Left ventricle myocardium inferior (tissue), 1 donor: ENCODE measurements around the gene ADGRA3. TPM values are rescaled to one million over a fixed set of nuclear protein-coding genes. Genes with fewer than 3 reads are reported as not detected.

Source experiments
- DNase-seq: peaks from one replicate; pipeline ENCODE4 v3.0.0-alpha.2; 2020
- H3K27ac ChIP-seq: fragments of 200-600 bp; replicated peaks from 2 replicates; pipeline ENCODE4 v1.8.0; 2021
- H3K27me3 ChIP-seq: fragments of 200-600 bp; 2 replicates; pipeline ENCODE4 v1.8.0; 2021; ENCODE audit warnings: low read depth
- H3K36me3 ChIP-seq: fragments of 200-600 bp; 2 replicates; pipeline ENCODE4 v1.8.0; 2021
- H3K4me1 ChIP-seq: fragments of 200-600 bp; 2 replicates; pipeline ENCODE4 v1.8.0; 2021
- H3K4me3 ChIP-seq: fragments of 200-600 bp; 2 replicates; pipeline ENCODE4 v1.8.0; 2021; ENCODE audit warnings: mild to moderate bottlenecking, moderate library complexity
- H3K9me3 ChIP-seq: fragments of 200-600 bp; replicated peaks from 2 replicates; pipeline ENCODE4 v1.8.0; 2021
- intact Hi-C: fragments of 100-400 bp; cut with micrococcal nuclease; formaldehyde crosslinking; loops from one replicate; pipeline ENCODE4 v1.11.0; 2022
- total RNA-seq: library from RNA; stranded (reverse); fragmentation: NEBNext Ultra II Directional; extraction: Animal tissue kit (Norgen Biotek cat#: 25700); gene quantifications from one replicate; pipeline ENCODE4 v1.2.1, GENCODE V29; 2021
- TF ChIP-seq, protein P1 (sequence below): fragments of 200-600 bp; IDR thresholded peaks from 2 replicates; pipeline ENCODE4 v1.8.0; 2021; ENCODE audit warnings: antibody characterized with exemption, mild to moderate bottlenecking, borderline replicate concordance
- donor health status: DM: no; HTN: yes; CAD: no; lungs with severe emphysema.

ADGRA3 gene
- total RNA-seq, 1 donor from 2014 or later, result 26.9 TPM

DNA sequence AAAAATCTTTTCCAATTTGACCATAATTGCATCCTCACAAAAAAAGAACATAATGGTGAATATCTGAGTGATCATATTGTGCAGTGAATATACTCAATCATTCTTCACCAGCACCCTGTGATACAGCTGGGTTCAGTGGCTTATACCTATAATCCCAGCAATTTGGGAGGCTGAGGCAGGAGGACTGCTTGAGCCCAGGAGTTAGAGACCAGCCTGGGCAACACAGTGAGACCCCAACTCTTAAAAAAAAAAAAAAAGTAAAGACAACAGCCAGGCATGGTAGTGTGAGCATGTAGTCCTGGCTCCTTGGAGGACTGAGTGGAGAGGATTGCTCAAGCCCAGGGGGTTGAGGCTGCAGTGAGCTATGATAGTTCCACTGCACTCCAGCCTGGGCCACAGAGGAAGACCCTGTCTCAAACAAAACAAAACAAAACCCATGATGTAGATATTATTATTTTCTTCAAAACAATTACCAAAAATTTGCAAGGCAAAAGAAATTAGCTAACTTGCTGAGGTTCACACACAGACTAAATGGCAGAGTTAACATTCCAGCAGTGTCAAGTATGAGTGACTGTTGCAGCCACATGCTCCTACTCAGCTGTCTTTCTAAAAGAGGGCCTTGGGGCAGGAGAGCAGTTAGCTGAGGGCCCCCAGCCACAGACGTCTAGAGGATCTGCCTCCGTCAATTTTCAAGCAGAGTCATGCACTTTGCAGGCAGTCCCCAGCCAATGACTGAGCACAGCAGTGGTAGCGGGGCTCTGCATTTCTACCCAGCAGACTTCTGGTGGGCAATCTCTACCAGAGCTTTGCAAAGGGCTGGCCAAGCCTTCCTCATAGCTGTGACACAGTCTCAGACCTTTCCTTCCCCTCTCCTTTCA is 33.4 kb downstream of the ADGRA3 start:
- intact Hi-C loops, result no loop called here
- no peak for DNase-seq
- Histone ChIP-seq H3K4me3 (no peak overlapping the region), H3K27me3 (no peaks in the 10 kb centered on the region), H3K36me3 (no peaks in the 10 kb centered on the region), H3K9me3 (no peaks in the 10 kb centered on the region), H3K27ac (peak overlapping the region; percentile 45), H3K4me1 (peaks cover 44% of the 10 kb centered on the region)
- TF ChIP-seq, protein P1, sequence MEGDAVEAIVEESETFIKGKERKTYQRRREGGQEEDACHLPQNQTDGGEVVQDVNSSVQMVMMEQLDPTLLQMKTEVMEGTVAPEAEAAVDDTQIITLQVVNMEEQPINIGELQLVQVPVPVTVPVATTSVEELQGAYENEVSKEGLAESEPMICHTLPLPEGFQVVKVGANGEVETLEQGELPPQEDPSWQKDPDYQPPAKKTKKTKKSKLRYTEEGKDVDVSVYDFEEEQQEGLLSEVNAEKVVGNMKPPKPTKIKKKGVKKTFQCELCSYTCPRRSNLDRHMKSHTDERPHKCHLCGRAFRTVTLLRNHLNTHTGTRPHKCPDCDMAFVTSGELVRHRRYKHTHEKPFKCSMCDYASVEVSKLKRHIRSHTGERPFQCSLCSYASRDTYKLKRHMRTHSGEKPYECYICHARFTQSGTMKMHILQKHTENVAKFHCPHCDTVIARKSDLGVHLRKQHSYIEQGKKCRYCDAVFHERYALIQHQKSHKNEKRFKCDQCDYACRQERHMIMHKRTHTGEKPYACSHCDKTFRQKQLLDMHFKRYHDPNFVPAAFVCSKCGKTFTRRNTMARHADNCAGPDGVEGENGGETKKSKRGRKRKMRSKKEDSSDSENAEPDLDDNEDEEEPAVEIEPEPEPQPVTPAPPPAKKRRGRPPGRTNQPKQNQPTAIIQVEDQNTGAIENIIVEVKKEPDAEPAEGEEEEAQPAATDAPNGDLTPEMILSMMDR, result no peak

DNA sequence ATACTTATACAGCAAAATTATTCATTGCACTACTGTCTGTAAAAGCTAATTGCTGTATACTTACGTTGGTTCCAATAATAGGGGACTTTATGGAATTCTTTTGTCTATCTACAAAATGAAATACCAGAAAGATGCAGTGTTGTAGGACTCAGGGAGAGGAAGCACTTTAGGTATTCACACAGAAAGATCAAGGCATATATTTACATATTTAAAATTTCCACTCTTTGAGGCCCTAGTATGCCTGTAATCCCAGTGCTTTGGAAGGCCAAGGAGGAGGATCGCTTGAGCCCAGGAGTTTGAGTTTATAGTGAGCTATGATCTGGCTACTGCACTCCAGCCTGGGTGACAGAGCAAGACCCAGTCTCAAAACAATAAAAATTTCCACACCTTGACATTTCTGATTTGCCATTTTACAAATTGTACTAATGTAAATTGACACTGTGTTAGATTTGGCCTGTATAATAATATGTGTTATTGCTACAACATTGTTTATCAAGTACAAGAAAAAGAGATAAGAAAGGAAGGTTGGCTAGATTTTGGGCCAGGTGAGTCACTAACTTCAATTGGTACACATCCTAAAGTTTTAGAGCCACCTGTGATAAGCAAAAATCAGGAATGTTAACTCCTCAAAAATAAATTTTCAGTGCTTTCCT is 35.1 kb downstream of the ADGRA3 start:
- TF ChIP-seq, protein P1, result no peak
- peaks cover 32% of the 10 kb centered on the region for H3K4me1 ChIP-seq

DNA sequence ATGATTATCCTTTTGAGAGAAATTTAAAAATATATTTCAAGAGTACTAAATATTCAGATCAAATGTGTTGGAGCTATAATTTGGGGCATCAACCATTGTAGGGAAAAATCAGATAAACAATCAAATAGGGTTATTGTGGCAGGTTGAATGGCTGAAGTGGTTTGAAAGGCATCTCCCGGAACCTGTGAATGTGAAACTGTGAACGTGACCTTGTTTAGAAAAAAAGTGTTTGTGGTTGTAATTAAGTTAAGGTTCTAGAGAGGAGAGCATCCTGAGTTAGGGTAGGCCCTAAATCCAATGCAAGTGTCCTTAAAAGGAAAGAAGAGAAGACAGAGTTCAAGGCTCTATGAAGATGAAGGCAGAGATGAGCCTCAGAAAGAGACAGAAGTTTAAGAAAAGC is 37.4 kb downstream of the ADGRA3 start:
- H3K4me3 ChIP-seq, result no peak overlapping the region
- peaks cover 41% of the 10 kb centered on the region for H3K4me1 ChIP-seq
- DNase-seq, result no peak
- H3K27ac ChIP-seq, result no peak overlapping the region
- no peaks in the 10 kb centered on the region for H3K9me3 ChIP-seq
- intact Hi-C loops, result no loop called here
- no peaks in the 10 kb centered on the region for H3K36me3 ChIP-seq
- no peaks in the 10 kb centered on the region for H3K27me3 ChIP-seq
- TF ChIP-seq, protein P1, result no peak

More for the DNA sequence above, 35.1 kb downstream of the ADGRA3 start:
- Histone ChIP-seq H3K27me3 (no peaks in the 10 kb centered on the region), H3K9me3 (no peaks in the 10 kb centered on the region), H3K27ac (peak overlapping the region; percentile 3), H3K36me3 (no peaks in the 10 kb centered on the region), H3K4me3 (no peak overlapping the region)
- DNase-seq, result no peak
- intact Hi-C loops, result no loop called here

DNA sequence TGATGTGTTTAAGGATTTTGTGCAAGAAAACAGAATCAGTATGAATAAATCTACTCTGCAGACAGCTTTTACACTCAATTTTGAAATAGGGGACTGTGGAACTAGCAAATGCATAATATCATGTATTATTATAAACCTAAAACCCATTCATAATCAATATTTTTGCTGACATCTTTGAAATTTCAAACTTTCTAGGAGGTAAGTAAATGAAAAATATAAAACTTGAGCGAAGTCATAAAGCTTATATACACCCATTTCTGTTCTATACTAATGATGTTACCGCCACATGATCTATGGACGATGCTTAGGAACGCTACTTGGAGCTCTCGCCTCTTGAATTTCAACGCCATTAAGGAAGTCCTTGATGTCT is 38.1 kb downstream of the ADGRA3 start:
- intact Hi-C loops, result no loop called here
- Histone ChIP-seq H3K4me1 (peaks cover 43% of the 10 kb centered on the region), H3K9me3 (no peaks in the 10 kb centered on the region), H3K27me3 (no peaks in the 10 kb centered on the region), H3K36me3 (no peaks in the 10 kb centered on the region), H3K4me3 (no peak overlapping the region), H3K27ac (no peak overlapping the region)
- TF ChIP-seq, protein P1, result no peak
- DNase-seq, result no peak

DNA sequence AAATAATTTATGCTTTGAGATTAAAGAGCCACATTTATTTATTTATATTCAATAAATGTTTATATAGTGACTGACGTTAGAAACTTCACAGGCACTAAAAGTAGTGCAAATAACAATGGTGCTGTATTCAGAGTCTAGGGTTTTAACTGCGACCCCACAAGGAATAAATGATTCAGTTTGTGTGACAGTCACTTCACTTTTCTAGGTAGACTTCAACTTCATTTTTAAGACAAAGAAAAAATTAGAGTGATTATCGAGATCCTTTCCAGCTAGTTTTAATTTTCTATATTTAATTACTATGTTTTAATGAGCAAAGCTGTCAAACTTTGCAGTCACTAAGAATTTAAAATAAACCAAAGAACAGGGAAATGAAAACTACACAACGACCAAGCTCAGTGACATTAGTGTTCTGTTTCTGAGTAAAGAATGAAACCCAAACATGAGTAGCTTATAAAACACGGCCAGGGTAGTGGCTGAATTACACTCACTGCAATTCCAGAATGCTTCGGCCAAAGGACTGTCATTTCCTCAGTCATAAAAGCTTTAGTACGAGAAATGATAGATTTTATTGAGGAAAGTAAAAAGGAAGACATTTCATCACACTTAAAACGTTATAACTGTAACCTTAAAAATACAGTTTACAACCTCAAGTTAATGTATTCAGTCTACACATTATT is 38.6 kb downstream of the ADGRA3 start:
- TF ChIP-seq, protein P1, result no peak
- Histone ChIP-seq H3K36me3 (no peaks in the 10 kb centered on the region), H3K4me3 (no peak overlapping the region), H3K27ac (no peak overlapping the region), H3K4me1 (peaks cover 43% of the 10 kb centered on the region), H3K9me3 (no peaks in the 10 kb centered on the region), H3K27me3 (no peaks in the 10 kb centered on the region)
- intact Hi-C loops, result no loop called here
- no peak for DNase-seq
